ENCODE measurements around the gene RAB31.
"Not testable (repeated sequence)": the region's sequence is repeated elsewhere in the genome, so short reads cannot be mapped to it uniquely, and the experiment has no call there.

The RAB31 gene

GRCh38 chr18:9897129-9897528 is 189.0 kb downstream of the RAB31 start:
- FAIRE-seq (no peak), DNase-seq (ENCODE audit: insufficient read length, low spot score) (no peak)
- no peak for TF ChIP-seq CTCF (IDR thresholded peaks at IDR 0.05; ENCODE audit: insufficient read depth, missing control alignments)

GRCh38 chr18:9897787-9898291 is 189.7 kb downstream of the RAB31 start:
- not testable (repeated sequence) for FAIRE-seq; DNase-seq (ENCODE audit: insufficient read length, low spot score)

GRCh38 chr18:9898792-9899549 is 190.9 kb downstream of the RAB31 start:
- DNase-seq (ENCODE audit: insufficient read length, low spot score) (no peak), FAIRE-seq (no peak)
- no peak for TF ChIP-seq CTCF (IDR thresholded peaks at IDR 0.05; ENCODE audit: insufficient read depth, missing control alignments)

GRCh38 chr18:9899550-9899930 is 191.4 kb downstream of the RAB31 start:
- not testable (repeated sequence) for FAIRE-seq; DNase-seq (ENCODE audit: insufficient read length, low spot score)

GRCh38 chr18:9900699-9901098 is 192.6 kb downstream of the RAB31 start:
- no peak for DNase-seq (ENCODE audit: insufficient read length, low spot score)
- TF ChIP-seq CTCF (IDR thresholded peaks at IDR 0.05; ENCODE audit: insufficient read depth, missing control alignments) = no peak
- FAIRE-seq = no peak

- no peak for DNase-seq (ENCODE audit: insufficient read length, low spot score)
Observed at GRCh38 chr18:9901377-9901776, 193.3 kb downstream of the RAB31 start.

GRCh38 chr18:9902264-9902663 is 194.2 kb downstream of the RAB31 start:
- not testable (repeated sequence) for DNase-seq (ENCODE audit: insufficient read length, low spot score); FAIRE-seq

More at GRCh38 chr18:9901377-9901776, 193.3 kb downstream of the RAB31 start:
- TF ChIP-seq CTCF (IDR thresholded peaks at IDR 0.05; ENCODE audit: insufficient read depth, missing control alignments) = no peak
- FAIRE-seq = no peak

GRCh38 chr18:9902832-9903231 is 194.7 kb downstream of the RAB31 start:
- peak; percentile 27 for DNase-seq (ENCODE audit: insufficient read length, low spot score)
- peak; percentile 93 for FAIRE-seq

More at GRCh38 chr18:9902832-9903231, 194.7 kb downstream of the RAB31 start:
- TF ChIP-seq CTCF (IDR thresholded peaks at IDR 0.05; ENCODE audit: insufficient read depth, missing control alignments) = no peak
